B cell (primary cell): Measurements from ENCODE around the gene TAF7. TPM values are rescaled to one million over a fixed set of nuclear protein-coding genes. Genes with fewer than 3 reads are reported as not detected.

ENCODE experiments used
- ATAC-seq: fragments of 200-7000 bp; cut with Tn5 transposase; one replicate; pipeline ENCODE4 v1.10.0; 2021; ENCODE audit warnings: low read depth, mild to moderate bottlenecking, moderate number of reproducible peaks, moderate library complexity
- CTCF ChIA-PET: fragments of 350-600 bp; sonication (Branson Sonifier 250); formaldehyde crosslinking; loops from one replicate; lab custom pipeline; 2021; ENCODE audit warnings: antibody characterized with exemption, inconsistent platforms; lab: Charles Lee
- POLR2A ChIA-PET: fragments of 350-600 bp; sonication (Branson Sonifier 250); formaldehyde crosslinking; loops from one replicate; lab custom pipeline; 2021; ENCODE audit warnings: antibody characterized with exemption; lab: Charles Lee
- DNase-seq: peaks from one replicate; pipeline ENCODE4 v3.0.0; 2013
- H2AFZ ChIP-seq: 2 replicates; pipeline ENCODE4 v1.6.1; 2012; ENCODE audit warnings: mild to moderate bottlenecking, low read depth, low read length; ENCODE audit not compliant: insufficient read depth, poor library complexity, severe bottlenecking
- H3K27ac ChIP-seq, 2 donors: 1 replicate in 1 of 2; 2 replicates in 1 of 2; pipeline ENCODE4 v1.5.1; 2012 to 2013; ENCODE audit warnings: low read length in 2 of 2, mild to moderate bottlenecking in 2 of 2, moderate library complexity in 1 of 2
- H3K27me3 ChIP-seq, 4 experiments: fragments of 200-600 bp in 1 of 4; sonication (generic) in 1 of 4; replicated peaks in 1 of 4; 1 replicate in 2 of 4; 2 replicates in 2 of 4; pipeline versions ENCODE4 v1.6.1 to v1.7.0; 2013 to 2016; ENCODE audit warnings: low read length in 3 of 4, mild to moderate bottlenecking in 2 of 4, mixed read lengths in 1 of 4, moderate library complexity in 1 of 4; ENCODE audit not compliant: insufficient read depth in 4 of 4, control insufficient read depth in 3 of 4; ENCODE audit errors: control extremely low read depth in 1 of 4
- H3K36me3 ChIP-seq, 2 experiments: replicated peaks in 1 of 2; 1 replicate in 1 of 2; 2 replicates in 1 of 2; pipeline versions ENCODE4 v1.6.1 to v1.7.1; 2013; ENCODE audit warnings: low read length in 1 of 2; ENCODE audit not compliant: insufficient read depth in 2 of 2, control insufficient read depth in 1 of 2; ENCODE audit errors: control extremely low read depth in 1 of 2, extremely low read depth in 1 of 2
- H3K4me1 ChIP-seq, 2 donors: fragments of 200-600 bp in 1 of 2; sonication (generic) in 1 of 2; 1 replicate in 1 of 2; 2 replicates in 1 of 2; pipeline versions ENCODE4 v1.5.1 to v1.6.1; 2013 to 2017; ENCODE audit warnings: low read length in 2 of 2; ENCODE audit not compliant: control insufficient read depth in 2 of 2, insufficient read depth in 2 of 2
- H3K4me2 ChIP-seq: replicated peaks from 2 replicates; pipeline ENCODE3; 2012; ENCODE audit warnings: mild to moderate bottlenecking, low read depth, low read length; ENCODE audit not compliant: poor library complexity, severe bottlenecking
- H3K4me3 ChIP-seq, 5 experiments: fragments of 200-600 bp in 1 of 5; sonication (generic) in 1 of 5; 1 replicate in 3 of 5; 2 replicates in 2 of 5; pipeline versions ENCODE4 v1.5.1 to v1.7.0; 2011 to 2016; ENCODE audit warnings: low read length in 4 of 5, mild to moderate bottlenecking in 4 of 5, low read depth in 2 of 5, control low read depth in 1 of 5, moderate library complexity in 1 of 5; ENCODE audit not compliant: insufficient read depth in 1 of 5; ENCODE audit errors: control extremely low read depth in 1 of 5, extremely low read depth in 1 of 5
- H3K79me2 ChIP-seq: fragments of 200-600 bp; sonication (generic); one replicate; pipeline ENCODE4 v1.6.0; 2016; ENCODE audit warnings: low read length; ENCODE audit not compliant: control insufficient read depth, insufficient read depth
- H3K9ac ChIP-seq: fragments of 200-600 bp; sonication (generic); 2 replicates; pipeline ENCODE4 v1.6.1; 2017; ENCODE audit warnings: mild to moderate bottlenecking, low read length, moderate library complexity
- H3K9me3 ChIP-seq, 3 donors: one replicate each; pipeline versions ENCODE4 v1.6.1 to v1.7.1; 2013; ENCODE audit warnings: low read length in 2 of 3; ENCODE audit not compliant: control insufficient read depth in 2 of 3, insufficient read depth in 1 of 3; ENCODE audit errors: control extremely low read depth in 1 of 3
- H4K20me1 ChIP-seq: 2 replicates; pipeline ENCODE4 v1.6.0; 2012; ENCODE audit warnings: mild to moderate bottlenecking, low read length; ENCODE audit not compliant: insufficient read depth, control insufficient read depth, poor library complexity, severe bottlenecking
- H3K27ac Mint-ChIP-seq: one replicate; pipeline ENCODE4 v1.8.0; 2021; ENCODE audit warnings: mixed read lengths
- H3K27me3 Mint-ChIP-seq: one replicate; pipeline ENCODE4 v1.8.0; 2021; ENCODE audit warnings: mixed read lengths
- H3K4me1 Mint-ChIP-seq: one replicate; pipeline ENCODE4 v1.8.0; 2021; ENCODE audit warnings: mixed read lengths
- H3K4me3 Mint-ChIP-seq: one replicate; pipeline ENCODE4 v1.8.0; 2021; ENCODE audit warnings: mixed read lengths
- H3K9me3 Mint-ChIP-seq: one replicate; pipeline ENCODE4 v1.8.0; 2022; ENCODE audit warnings: mixed read lengths; ENCODE audit not compliant: insufficient read depth
- CTCF ChIP-seq: fragments of 200-600 bp; IDR thresholded peaks from one replicate; pipeline ENCODE4 v1.8.0; 2022; ENCODE audit warnings: antibody characterized with exemption, mild to moderate bottlenecking
- EZH2 ChIP-seq: IDR thresholded peaks from 2 replicates; pipeline ENCODE4 v1.6.1; 2012; ENCODE audit warnings: borderline replicate concordance, low read depth, mild to moderate bottlenecking, moderate library complexity, low read length; ENCODE audit not compliant: insufficient read depth, poor library complexity, severe bottlenecking
- WGBS: methylation state at CpG from one replicate; pipeline ENCODE4 v1.1.5; 2013; ENCODE audit warnings: missing lambda C conversion rate; ENCODE audit not compliant: insufficient coverage; 5-methylcytosine and 5-hydroxymethylcytosine counted together
- intact Hi-C: fragments of 100-400 bp; cut with micrococcal nuclease; formaldehyde crosslinking; loops from one replicate; pipeline ENCODE4 v1.10.0; 2022
- polyA plus RNA-seq: library from polyadenylated mRNA; depleted of rRNA; stranded (reverse); fragments of >200 nt; gene quantifications from 2 replicates; pipeline ENCODE4 v1.2.3, GENCODE V29; 2012
- total RNA-seq, 2 donors: library from RNA; stranded (reverse); fragments of 120-200 nt in 1 of 2; gene quantifications; 1 replicate in 1 of 2; 2 replicates in 1 of 2; pipeline versions ENCODE4 v1.2.3 to v1.2.4, GENCODE V29; 2013 to 2022

TAF7 gene
- total and polyA plus RNA-seq, 2 donors (not counting 1 experiment from before 2014, with no cell fraction given) = 52.1 to 119 TPM

GRCh38 chr5:141313711-141314110 lies 6.9 kb downstream of the TAF7 start:
- ChIA-PET CTCF (no interaction called here), POLR2A (no interaction called here)
- TF ChIP-seq CTCF = no peak
- TF ChIP-seq EZH2 = no peak
- H3K9me3 ChIP-seq = peaks cover 30 to 78% (median 42%) of the 10 kb centered on the region in 3 donors
- intact Hi-C loops = no loop called here
- Mint-ChIP-seq H3K4me3 (no peak overlapping the region), H3K27ac (no peak overlapping the region), H3K4me1 (peaks cover 14% of the 10 kb centered on the region), H3K27me3 (no peaks in the 10 kb centered on the region), H3K9me3 (peaks cover 25% of the 10 kb centered on the region)
- no peaks in the 10 kb centered on the region for H3K27me3 ChIP-seq
- H3K9ac ChIP-seq = no peak overlapping the region
- ATAC-seq = no peak
- H3K27ac ChIP-seq = no peak overlapping the region
- H3K4me3 ChIP-seq = no peak overlapping the region
- H3K36me3 ChIP-seq = peaks cover 3 to 12% of the 10 kb centered on the region in 2 experiments
- no peak overlapping the region for H2AFZ ChIP-seq
- DNase-seq = no peak
- no peak overlapping the region for H3K4me2 ChIP-seq
- peaks cover 41% of the 10 kb centered on the region for H3K79me2 ChIP-seq
- H4K20me1 ChIP-seq = no peaks in the 10 kb centered on the region
- H3K4me1 ChIP-seq = peaks cover 0 to 3% of the 10 kb centered on the region in 2 donors

GRCh38 chr5:141306630-141307029 lies 14.0 kb downstream of the TAF7 start:
- peaks cover 18% of the 10 kb centered on the region for H3K9me3 Mint-ChIP-seq
- Histone ChIP-seq H3K4me2 (no peak overlapping the region), H3K4me1 (no peaks in the 10 kb centered on the region), H3K9ac (no peak overlapping the region), H3K9me3 (peaks cover 10 to 75% (median 61%) of the 10 kb centered on the region in 3 donors), H3K4me3 (no peak overlapping the region), H3K27ac (no peak overlapping the region), H2AFZ (no peak overlapping the region), H4K20me1 (no peaks in the 10 kb centered on the region), H3K36me3 (no peaks in the 10 kb centered on the region), H3K27me3 (no peaks in the 10 kb centered on the region), H3K79me2 (peaks cover 42% of the 10 kb centered on the region)
- H3K4me3 Mint-ChIP-seq = no peak overlapping the region
- POLR2A ChIA-PET = no interaction called here
- DNase-seq (no peak), ATAC-seq (no peak)
- intact Hi-C loops = no loop called here
- H3K27ac Mint-ChIP-seq = no peak overlapping the region
- TF ChIP-seq CTCF = no peak
- TF ChIP-seq EZH2 = no peak
- CTCF ChIA-PET = interaction anchor here (1.0 to 1.2 kb wide), 2 partner anchors 10 to 12 kb away, joined by 3 read pairs; no protein-coding TSS in a partner anchor
- H3K27me3 Mint-ChIP-seq = no peaks in the 10 kb centered on the region
- H3K4me1 Mint-ChIP-seq = no peaks in the 10 kb centered on the region
- WGBS = no CpG with 5 or more reads among the region's 1 CpG
